KMS-11 (cell line): ENCODE results near the gene FKBP9.

Source experiments
- H2AFZ ChIP-seq: fragments of 200-600 bp; sonication (generic); 2 replicates; pipeline ENCODE4 v1.6.1; 2016; ENCODE audit warnings: antibody characterized with exemption, mixed run types, low read depth
- H3K27ac ChIP-seq: fragments of 200-600 bp; sonication (generic); 2 replicates; pipeline ENCODE4 v1.6.1; 2016; ENCODE audit warnings: mild to moderate bottlenecking, mixed run types
- H3K27me3 ChIP-seq: fragments of 200-600 bp; sonication (generic); 2 replicates; pipeline ENCODE4 v1.6.1; 2017; ENCODE audit warnings: mild to moderate bottlenecking, low read depth, mixed run types, moderate library complexity; ENCODE audit not compliant: insufficient read depth
- H3K36me3 ChIP-seq: fragments of 200-600 bp; sonication (generic); 2 replicates; pipeline ENCODE4 v1.6.1; 2017; ENCODE audit warnings: mild to moderate bottlenecking, mixed run types; ENCODE audit not compliant: insufficient read depth
- H3K4me1 ChIP-seq: fragments of 200-600 bp; sonication (generic); 2 replicates; pipeline ENCODE4 v1.6.1; 2016; ENCODE audit warnings: mild to moderate bottlenecking, low read depth, mixed run types; ENCODE audit not compliant: poor library complexity, severe bottlenecking
- H3K4me2 ChIP-seq: fragments of 200-600 bp; sonication (generic); 2 replicates; pipeline ENCODE4 v1.7.0; 2016; ENCODE audit warnings: mild to moderate bottlenecking, mixed run types
- H3K4me3 ChIP-seq: fragments of 200-600 bp; sonication (generic); IDR thresholded peaks from 2 replicates; pipeline ENCODE4 v1.6.1; 2017; ENCODE audit warnings: low read depth, low read length, mixed read lengths; ENCODE audit not compliant: insufficient read depth
- H3K79me2 ChIP-seq: fragments of 200-600 bp; sonication (generic); 2 replicates; pipeline ENCODE4 v1.6.1; 2016; ENCODE audit warnings: low read depth, mixed run types; ENCODE audit not compliant: insufficient read depth
- H3K9ac ChIP-seq: fragments of 200-600 bp; sonication (generic); 2 replicates; pipeline ENCODE4 v1.6.1; 2016; ENCODE audit warnings: mild to moderate bottlenecking, mixed run types
- H4K20me1 ChIP-seq: fragments of 200-600 bp; sonication (generic); 2 replicates; pipeline ENCODE4 v1.6.1; 2016; ENCODE audit warnings: mild to moderate bottlenecking, mixed run types; ENCODE audit not compliant: insufficient read depth
- TF ChIP-seq, protein P1 (sequence below): fragments of 200-600 bp; sonication (generic); conservative IDR thresholded peaks from 2 replicates; pipeline ENCODE4 v1.6.1; 2017; ENCODE audit warnings: low read depth, mild to moderate bottlenecking, antibody characterized with exemption, low read length, moderate library complexity, mixed read lengths

The FKBP9 gene

DNA sequence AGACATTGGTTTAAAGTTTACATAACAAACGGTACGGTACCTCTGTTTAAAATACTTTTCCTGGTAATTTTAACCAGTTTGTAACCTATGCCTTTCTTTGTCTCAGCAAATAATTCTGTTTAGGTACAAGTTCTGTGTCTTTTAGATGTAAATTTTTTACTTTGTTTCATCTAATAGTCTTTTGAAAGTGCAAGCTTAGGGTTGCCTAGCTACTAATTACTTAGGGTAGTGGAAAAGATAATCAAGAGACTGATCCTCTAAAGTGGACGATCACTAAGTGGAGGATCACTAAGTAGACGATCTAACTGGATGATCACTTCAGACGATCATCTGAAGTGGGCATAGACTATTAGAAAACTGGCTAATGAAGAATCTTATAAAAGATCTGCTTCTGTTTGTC, 16.1 kb upstream of the FKBP9 start:
- Histone ChIP-seq H3K9ac (peak overlapping the region; percentile 81; the same call in 1 of the 2 replicates), H3K4me1 (peaks cover 5% of the 10 kb centered on the region), H3K4me2 (peak overlapping the region; percentile 82), H3K36me3 (no peaks in the 10 kb centered on the region), H3K27ac (0 out of 2 replicates have a peak overlapping the region, but pooled peaks have one; percentile 73), H3K79me2 (peaks cover 23% of the 10 kb centered on the region), H4K20me1 (no peaks in the 10 kb centered on the region), H2AFZ (peak overlapping the region; percentile 99; the same call in 1 of the 2 replicates), H3K4me3 (no peak overlapping the region), H3K27me3 (no peaks in the 10 kb centered on the region)
- TF ChIP-seq, protein P1, sequence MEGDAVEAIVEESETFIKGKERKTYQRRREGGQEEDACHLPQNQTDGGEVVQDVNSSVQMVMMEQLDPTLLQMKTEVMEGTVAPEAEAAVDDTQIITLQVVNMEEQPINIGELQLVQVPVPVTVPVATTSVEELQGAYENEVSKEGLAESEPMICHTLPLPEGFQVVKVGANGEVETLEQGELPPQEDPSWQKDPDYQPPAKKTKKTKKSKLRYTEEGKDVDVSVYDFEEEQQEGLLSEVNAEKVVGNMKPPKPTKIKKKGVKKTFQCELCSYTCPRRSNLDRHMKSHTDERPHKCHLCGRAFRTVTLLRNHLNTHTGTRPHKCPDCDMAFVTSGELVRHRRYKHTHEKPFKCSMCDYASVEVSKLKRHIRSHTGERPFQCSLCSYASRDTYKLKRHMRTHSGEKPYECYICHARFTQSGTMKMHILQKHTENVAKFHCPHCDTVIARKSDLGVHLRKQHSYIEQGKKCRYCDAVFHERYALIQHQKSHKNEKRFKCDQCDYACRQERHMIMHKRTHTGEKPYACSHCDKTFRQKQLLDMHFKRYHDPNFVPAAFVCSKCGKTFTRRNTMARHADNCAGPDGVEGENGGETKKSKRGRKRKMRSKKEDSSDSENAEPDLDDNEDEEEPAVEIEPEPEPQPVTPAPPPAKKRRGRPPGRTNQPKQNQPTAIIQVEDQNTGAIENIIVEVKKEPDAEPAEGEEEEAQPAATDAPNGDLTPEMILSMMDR: no peak

DNA sequence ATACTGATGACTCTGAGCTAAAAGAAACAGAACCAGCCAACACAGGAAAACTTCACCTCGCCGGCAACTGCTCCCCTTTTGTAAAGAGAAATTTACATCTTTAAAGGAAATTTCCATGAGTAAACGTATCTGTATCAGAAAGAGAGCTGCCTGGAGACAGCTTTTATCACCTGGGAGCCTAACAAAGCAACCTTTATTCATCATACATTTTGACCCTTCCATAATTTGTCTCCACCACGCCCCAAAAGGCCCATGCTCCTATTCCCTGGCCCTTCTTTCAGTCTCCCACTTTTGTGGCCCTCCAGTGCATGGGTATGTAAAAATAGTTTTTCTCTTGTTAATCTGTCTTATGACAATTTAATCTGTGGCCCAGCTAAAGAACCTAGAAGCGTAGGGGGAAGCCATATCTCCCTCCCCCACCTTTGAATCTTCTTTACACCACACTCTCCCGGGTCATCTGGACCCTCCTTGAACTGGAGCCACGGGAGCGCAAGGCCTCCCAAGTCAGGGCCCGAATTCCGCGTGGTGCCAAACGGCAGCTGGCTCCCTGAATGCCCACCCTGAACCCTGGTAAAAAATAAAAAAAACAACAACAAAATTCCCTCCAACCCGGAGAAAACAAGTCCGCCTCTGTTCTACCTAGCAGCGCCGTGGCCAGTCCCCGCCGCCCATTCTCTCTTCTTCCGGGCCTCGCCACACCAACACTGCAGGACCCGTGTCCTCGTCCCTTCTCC, 15.4 kb upstream of the FKBP9 start:
- Histone ChIP-seq H3K27me3 (no peaks in the 10 kb centered on the region), H3K4me3 (no peak overlapping the region), H4K20me1 (no peaks in the 10 kb centered on the region), H3K79me2 (peaks cover 23% of the 10 kb centered on the region), H3K4me1 (peaks cover 5% of the 10 kb centered on the region), H2AFZ (peak overlapping the region; percentile 99), H3K36me3 (no peaks in the 10 kb centered on the region), H3K9ac (peak overlapping the region; percentile 81), H3K4me2 (peak overlapping the region; percentile 82), H3K27ac (peak overlapping the region; percentile 73)
- TF ChIP-seq, protein P1: no peak

DNA sequence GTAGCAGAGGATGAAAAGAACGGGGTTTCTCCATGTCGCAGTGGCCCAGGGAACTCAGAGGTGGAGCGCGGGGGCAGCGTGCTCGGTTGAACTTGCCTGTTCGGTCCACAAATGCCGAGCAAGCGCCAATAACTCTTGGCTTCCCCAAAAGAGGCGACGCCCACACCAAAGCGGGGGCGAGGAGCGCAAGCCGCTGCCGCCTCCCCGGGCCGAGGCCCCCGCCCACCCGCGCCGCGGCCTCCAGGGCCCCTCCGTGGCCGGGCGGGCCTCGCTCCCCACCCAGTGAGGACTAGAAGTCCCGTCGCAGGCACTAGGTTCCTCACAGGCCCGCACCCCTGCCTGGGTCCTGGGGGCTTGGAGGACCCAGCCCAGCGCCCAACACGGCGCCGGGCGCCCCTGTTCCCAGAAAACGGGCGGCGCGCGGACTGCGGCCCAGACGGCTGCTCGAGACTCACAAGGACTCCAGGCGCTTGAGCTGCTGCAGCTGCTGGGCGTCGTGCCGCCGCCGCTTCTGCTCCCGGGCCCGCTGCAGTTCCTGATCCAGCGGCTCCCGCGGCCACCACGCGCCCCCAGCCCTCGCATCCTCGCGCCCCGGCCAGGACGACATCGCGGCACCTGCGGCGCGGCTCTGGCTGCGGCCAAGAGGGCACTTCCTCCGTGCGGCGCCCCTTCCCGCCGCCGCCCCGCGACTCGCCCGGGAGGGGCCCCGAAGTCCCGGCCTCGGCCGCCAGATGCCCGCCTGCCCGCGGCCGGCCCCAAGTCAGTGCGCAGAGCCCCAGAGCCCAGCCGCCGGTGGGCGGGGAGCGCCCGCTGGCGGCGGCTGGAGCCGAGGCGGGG, 14.6 kb upstream of the FKBP9 start:
- Histone ChIP-seq H3K4me1 (peaks cover 5% of the 10 kb centered on the region), H3K4me3 (no peak overlapping the region), H3K27me3 (no peaks in the 10 kb centered on the region), H3K9ac (peak overlapping the region; percentile 81), H2AFZ (peak overlapping the region; percentile 99), H3K27ac (peak overlapping the region; percentile 73), H3K79me2 (peaks cover 23% of the 10 kb centered on the region), H4K20me1 (no peaks in the 10 kb centered on the region), H3K36me3 (no peaks in the 10 kb centered on the region), H3K4me2 (peak overlapping the region; percentile 82)
- TF ChIP-seq, protein P1: no peak

DNA sequence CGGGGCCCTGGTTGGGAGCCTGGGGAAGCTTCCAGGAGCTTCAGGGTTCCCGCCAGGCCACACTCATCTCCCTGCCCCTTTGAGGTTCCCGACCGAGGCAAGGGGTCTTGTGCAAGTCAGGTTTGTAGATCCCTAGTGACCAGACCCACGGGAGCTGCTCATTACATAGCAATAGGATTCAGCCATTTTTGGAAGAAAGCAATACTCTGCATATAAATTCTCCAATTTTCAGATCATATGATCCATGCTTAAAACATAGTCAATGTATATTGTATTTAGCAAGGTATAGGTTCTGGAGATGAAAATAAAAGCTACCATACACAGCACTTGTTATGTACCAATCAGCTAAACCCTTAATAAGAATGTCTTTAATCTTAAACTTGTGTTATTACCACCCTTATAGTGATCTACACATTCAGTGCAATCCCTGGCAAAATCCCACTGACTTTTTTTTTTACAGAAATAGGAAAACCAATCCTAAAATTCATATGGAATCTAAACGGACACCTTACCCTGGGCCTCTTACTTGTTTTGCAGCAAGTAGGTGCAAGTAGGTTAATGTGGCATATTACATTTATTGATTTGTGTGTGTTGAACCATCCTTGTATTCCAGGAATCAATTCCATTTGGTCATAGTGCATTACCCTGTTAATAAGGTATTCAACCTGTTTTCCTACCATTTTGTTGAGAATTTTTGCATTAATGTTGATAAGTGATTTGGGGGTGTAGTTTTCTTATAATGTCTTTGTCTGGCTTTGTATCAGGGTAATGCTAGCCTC, 13.8 kb upstream of the FKBP9 start:
- H3K36me3 ChIP-seq: no peaks in the 10 kb centered on the region
- peak overlapping the region; percentile 81; the same call in 1 of the 2 replicates for H3K9ac ChIP-seq
- H4K20me1 ChIP-seq: no peaks in the 10 kb centered on the region
- no peaks in the 10 kb centered on the region for H3K27me3 ChIP-seq
- peaks cover 23% of the 10 kb centered on the region for H3K79me2 ChIP-seq
- peak overlapping the region; percentile 82; the same call in 1 of the 2 replicates for H3K4me2 ChIP-seq
- peak overlapping the region; percentile 73; the same call in 1 of the 2 replicates for H3K27ac ChIP-seq
- peaks cover 5% of the 10 kb centered on the region for H3K4me1 ChIP-seq
- no peak overlapping the region for H3K4me3 ChIP-seq
- H2AFZ ChIP-seq: peak overlapping the region; percentile 99
- TF ChIP-seq, protein P1: peak; percentile 52; the same call in 1 of the 2 replicates
